GM12872 (cell line): ENCODE measurements around the gene LAMA3.

Experiments
- CTCF ChIP-seq: IDR thresholded peaks from 3 replicates; pipeline ENCODE4 v1.5.1; 2011; ENCODE audit warnings: low read depth, mild to moderate bottlenecking, low read length, moderate library complexity; ENCODE audit not compliant: insufficient read depth

The LAMA3 gene

GRCh38 chr18:23702606-23703005 lies 13.4 kb downstream of the LAMA3 start:
- no peak for TF ChIP-seq CTCF

GRCh38 chr18:23703057-23703986 lies 14.1 kb downstream of the LAMA3 start:
- TF ChIP-seq CTCF: peak; percentile 52

GRCh38 chr18:23703987-23704384 lies 14.7 kb downstream of the LAMA3 start:
- no peak for TF ChIP-seq CTCF

GRCh38 chr18:23704806-23705205 lies 15.6 kb downstream of the LAMA3 start:
- no peak for TF ChIP-seq CTCF

GRCh38 chr18:23706971-23707640 lies 17.9 kb downstream of the LAMA3 start:
- no peak for TF ChIP-seq CTCF

- no peak for TF ChIP-seq CTCF
These were observed 20.8 kb downstream of the LAMA3 start for GRCh38 chr18:23710068-23710527.

GRCh38 chr18:23710946-23711345 lies 21.7 kb downstream of the LAMA3 start:
- TF ChIP-seq CTCF: no peak
